Measurements from ENCODE around the gene SMAD6. TPM values are rescaled to one million over a fixed set of nuclear protein-coding genes. Genes with fewer than 3 reads are reported as not detected.

The SMAD6 gene
- total RNA-seq, 1 experiment from 2014 or later = 6.6 TPM

GRCh38 chr15:66795851-66796250 lies 93.8 kb downstream of the SMAD6 start:
- ChIA-PET RAD21 (ENCODE audit: low non-redundant PET in 1 of 2, low total read pairs in 2 of 2, uncharacterized antibody in 2 of 2, unreplicated experiment in 2 of 2) (no interaction called here), CTCF (interaction anchor here (1.4 kb wide), 1 partner anchor 20 kb away, joined by 3 read pairs; no protein-coding TSS in a partner anchor), POLR2A (no interaction called here)
- Histone ChIP-seq H3K9me3 (ENCODE audit: control insufficient read depth in 1 of 2, insufficient read depth in 1 of 2, low read depth in 1 of 2, low read length in 2 of 2) (no peaks in the 10 kb centered on the region), H3K4me1 (ENCODE audit: control insufficient read depth in 1 of 2, insufficient read depth in 2 of 2, low read length in 2 of 2) (peaks cover 9 to 10% of the 10 kb centered on the region in 2 experiments), H3K36me3 (ENCODE audit: control insufficient read depth in 1 of 2, insufficient read depth in 2 of 2, low read length in 2 of 2) (no peaks in the 10 kb centered on the region), H3K4me2 (ENCODE audit: low read length) (no peak overlapping the region), H3K4me3 (replicated peaks in 1 of 2; ENCODE audit: low read depth in 1 of 2, low read length in 2 of 2) (no peak overlapping the region), H3K9me2 (ENCODE audit: insufficient read depth) (no peaks in the 10 kb centered on the region), H3K27me3 (ENCODE audit: insufficient read depth, low read length) (no peaks in the 10 kb centered on the region), H3K9ac (ENCODE audit: low read length) (no peak overlapping the region), H3K27ac (ENCODE audit: low read depth, low read length) (no peak overlapping the region), H4K20me1 (ENCODE audit: insufficient read depth) (no peaks in the 10 kb centered on the region), H3K79me2 (ENCODE audit: insufficient read depth, low read length) (no peaks in the 10 kb centered on the region), H2AFZ (ENCODE audit: low read depth, low read length, poor library complexity, severe bottlenecking) (no peak overlapping the region)
- ATAC-seq = no peak
- no peak for TF ChIP-seq ZFX (IDR thresholded peaks at IDR 0.05)
- no peak for TF ChIP-seq REST (IDR thresholded peaks at IDR 0.05; ENCODE audit: low read depth)
- TF ChIP-seq CBX3 (IDR thresholded peaks at IDR 0.05; ENCODE audit: low read depth) = no peak
- no peak for TF ChIP-seq FOSL1 (IDR thresholded peaks at IDR 0.05; ENCODE audit: low read depth)
- no peak for TF ChIP-seq CTCF (IDR thresholded peaks at IDR 0.05 in 2 of 3, conservative IDR thresholded peaks at IDR 0.05 in 1 of 3; ENCODE audit: borderline replicate concordance in 1 of 3, insufficient read depth in 1 of 3, low read depth in 2 of 3, low read length in 2 of 3)
- intact Hi-C loops (cut with micrococcal nuclease) = no loop called here
- BruUV-seq (replicated peaks) = no TSS peak
- no peak for DNase-seq (ENCODE audit: low read depth, low spot score)

Measured in HCT116 (cell line).